ENCODE measurements around the gene GRID2. TPM values are rescaled to one million over a fixed set of nuclear protein-coding genes. Genes with fewer than 3 reads are reported as not detected.

GRID2 gene
- total and polyA plus RNA-seq, 2 of the 13 experiments (the other 11 are each of a cell fraction or from before 2014, with no cell fraction given): not detected

- TF ChIP-seq ZGPAT (CRISPR knock-in tag; IDR thresholded peaks at IDR 0.05) (no peak), KLF11 (CRISPR knock-in tag; IDR thresholded peaks at IDR 0.05) (no peak), TRIM24 (CRISPR knock-in tag; IDR thresholded peaks at IDR 0.05) (no peak), ZSCAN12 (CRISPR knock-in tag; IDR thresholded peaks at IDR 0.05) (no peak)
These were observed 1385.2 kb downstream of the GRID2 start (continued) for GRCh38 chr4:93688978-93689377.

- no peak for DNase-seq (ENCODE audit: low spot score)
- no peak overlapping the region for H3K27ac ChIP-seq (ENCODE audit: extremely low read length, insufficient read depth, low read length)
- no peak for ATAC-seq
- no peaks in the 10 kb centered on the region for H3K79me2 ChIP-seq (ENCODE audit: insufficient read depth, low read length)
- no peak overlapping the region for H3K9ac ChIP-seq (ENCODE audit: insufficient read depth, low read depth, low read length)
- no peak overlapping the region for H3K4me3 ChIP-seq (replicated peaks in 1 of 3; ENCODE audit: insufficient read depth in 1 of 3, low read depth in 2 of 3, low read length in 3 of 3)
- H2AFZ ChIP-seq (ENCODE audit: low read length): no peak overlapping the region
- no peak for FAIRE-seq
- 28% methylated on average over 3 of the region's 3 CpGs for WGBS (ENCODE audit: low lambda C conversion rate)
- no peaks in the 10 kb centered on the region for H4K20me1 ChIP-seq (ENCODE audit: insufficient read depth, low read length)
- intact Hi-C loops (cut with micrococcal nuclease; ENCODE audit: unreplicated experiment): no loop called here
- ChIA-PET CTCF (ENCODE audit: low intra/inter-chr PET ratio, low total read pairs) (no interaction called here), POLR2A (no interaction called here)
- no peaks in the 10 kb centered on the region for H3K9me3 ChIP-seq (ENCODE audit: low read length)
- H3K4me2 ChIP-seq (ENCODE audit: low read depth, low read length): no peak overlapping the region
- no peaks in the 10 kb centered on the region for H3K27me3 ChIP-seq (ENCODE audit: control insufficient read depth in 1 of 2, insufficient read depth in 2 of 2, low read length in 2 of 2)
- TF ChIP-seq SAP130 (CRISPR knock-in tag; IDR thresholded peaks at IDR 0.05; ENCODE audit: low read depth) (no peak), HDAC2 (CRISPR knock-in tag; IDR thresholded peaks at IDR 0.05) (no peak), FOSL1 (CRISPR knock-in tag; IDR thresholded peaks at IDR 0.05; ENCODE audit: borderline replicate concordance) (no peak)
- no peaks in the 10 kb centered on the region for H3K4me1 ChIP-seq (ENCODE audit: insufficient read depth, low read length)
- in situ Hi-C loops (cut with HindIII; ENCODE audit: extremely low pct_ligation_motif_present, low pct_unique_long_range_greater_than_20kb): no loop called here
- BruUV-seq (replicated peaks): no TSS peak
- H3K36me3 ChIP-seq (replicated peaks in 1 of 2; ENCODE audit: control insufficient read depth in 1 of 2, insufficient read depth in 2 of 2, low read length in 2 of 2): no peaks in the 10 kb centered on the region
These were observed 1389.4 kb downstream of the GRID2 start for GRCh38 chr4:93693141-93693540.

- H3K27ac ChIP-seq (ENCODE audit: extremely low read length, insufficient read depth, low read length): no peak overlapping the region
- no TSS peak for BruUV-seq (replicated peaks)
- WGBS (ENCODE audit: low lambda C conversion rate): 0% methylated on average over 1 of the region's 1 CpG
- H3K9me3 ChIP-seq (ENCODE audit: low read length): no peaks in the 10 kb centered on the region
- H3K36me3 ChIP-seq (replicated peaks in 1 of 2; ENCODE audit: control insufficient read depth in 1 of 2, insufficient read depth in 2 of 2, low read length in 2 of 2): no peaks in the 10 kb centered on the region
- H3K27me3 ChIP-seq (ENCODE audit: control insufficient read depth in 1 of 2, insufficient read depth in 2 of 2, low read length in 2 of 2): no peaks in the 10 kb centered on the region; a peak in 1 of 5 replicates
- no peak for FAIRE-seq
- no peaks in the 10 kb centered on the region for H3K79me2 ChIP-seq (ENCODE audit: insufficient read depth, low read length)
- no peaks in the 10 kb centered on the region for H3K4me1 ChIP-seq (ENCODE audit: insufficient read depth, low read length)
- no peak overlapping the region for H3K9ac ChIP-seq (ENCODE audit: insufficient read depth, low read depth, low read length)
- no peak for ATAC-seq
- intact Hi-C loops (cut with micrococcal nuclease; ENCODE audit: unreplicated experiment) (no loop called here), in situ Hi-C loops (cut with HindIII; ENCODE audit: extremely low pct_ligation_motif_present, low pct_unique_long_range_greater_than_20kb) (no loop called here)
- DNase-seq (ENCODE audit: low spot score): no peak
- no peak overlapping the region for H3K4me3 ChIP-seq (replicated peaks in 1 of 3; ENCODE audit: insufficient read depth in 1 of 3, low read depth in 2 of 3, low read length in 3 of 3)
- H2AFZ ChIP-seq (ENCODE audit: low read length): no peak overlapping the region
- CTCF ChIA-PET (ENCODE audit: low intra/inter-chr PET ratio, low total read pairs): no interaction called here
- POLR2A ChIA-PET: no interaction called here
- H3K4me2 ChIP-seq (ENCODE audit: low read depth, low read length): no peak overlapping the region
- no peaks in the 10 kb centered on the region for H4K20me1 ChIP-seq (ENCODE audit: insufficient read depth, low read length)
- TF ChIP-seq ZBTB3 (CRISPR knock-in tag; IDR thresholded peaks at IDR 0.05; ENCODE audit: borderline replicate concordance, low read depth) (no peak), HHEX (CRISPR knock-in tag; IDR thresholded peaks at IDR 0.05) (no peak), LCORL (IDR thresholded peaks at IDR 0.05) (no peak), LCORL (CRISPR knock-in tag; IDR thresholded peaks at IDR 0.05) (no peak), ZHX1 (CRISPR knock-in tag; IDR thresholded peaks at IDR 0.05; ENCODE audit: low read depth) (no peak), PCBP1 (IDR thresholded peaks at IDR 0.05; ENCODE audit: borderline replicate concordance, low read depth, low read length) (no peak), FOXK1 (CRISPR knock-in tag; IDR thresholded peaks at IDR 0.05; ENCODE audit: borderline replicate concordance, low read depth) (no peak), ZNF691 (CRISPR knock-in tag; IDR thresholded peaks at IDR 0.05; ENCODE audit: borderline replicate concordance, low read depth) (no peak)
These were observed 1394.9 kb downstream of the GRID2 start for GRCh38 chr4:93698686-93699085.

All from HepG2 (cell line).